IPS-NIHi7 (cell line): Measurements from ENCODE around the gene C2CD4A.
A peak's percentile ranks its signal among the peaks of the same experiment; 100 is the strongest.

Experiments
- DNase-seq: peaks from one replicate; pipeline ENCODE4 v3.0.0; 2012; ENCODE audit warnings: mixed read lengths; ENCODE audit errors: extremely low spot score

Gene C2CD4A

DNA sequence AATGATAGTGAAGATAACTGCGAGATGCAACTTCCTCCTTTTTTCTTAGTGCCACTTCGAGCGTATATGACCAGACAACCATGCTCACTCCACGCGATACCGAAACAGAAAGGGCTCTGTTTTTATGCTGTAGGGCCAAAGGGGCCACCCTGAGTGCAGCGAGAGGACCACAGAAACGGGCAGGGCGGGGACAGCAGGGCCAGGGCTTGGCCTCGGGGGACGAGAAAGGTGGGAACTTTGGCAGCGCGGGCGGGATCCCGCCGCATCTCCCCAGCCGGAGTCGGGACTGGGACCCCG is 7.0 kb upstream of the C2CD4A start:
- DNase-seq = no peak

DNA sequence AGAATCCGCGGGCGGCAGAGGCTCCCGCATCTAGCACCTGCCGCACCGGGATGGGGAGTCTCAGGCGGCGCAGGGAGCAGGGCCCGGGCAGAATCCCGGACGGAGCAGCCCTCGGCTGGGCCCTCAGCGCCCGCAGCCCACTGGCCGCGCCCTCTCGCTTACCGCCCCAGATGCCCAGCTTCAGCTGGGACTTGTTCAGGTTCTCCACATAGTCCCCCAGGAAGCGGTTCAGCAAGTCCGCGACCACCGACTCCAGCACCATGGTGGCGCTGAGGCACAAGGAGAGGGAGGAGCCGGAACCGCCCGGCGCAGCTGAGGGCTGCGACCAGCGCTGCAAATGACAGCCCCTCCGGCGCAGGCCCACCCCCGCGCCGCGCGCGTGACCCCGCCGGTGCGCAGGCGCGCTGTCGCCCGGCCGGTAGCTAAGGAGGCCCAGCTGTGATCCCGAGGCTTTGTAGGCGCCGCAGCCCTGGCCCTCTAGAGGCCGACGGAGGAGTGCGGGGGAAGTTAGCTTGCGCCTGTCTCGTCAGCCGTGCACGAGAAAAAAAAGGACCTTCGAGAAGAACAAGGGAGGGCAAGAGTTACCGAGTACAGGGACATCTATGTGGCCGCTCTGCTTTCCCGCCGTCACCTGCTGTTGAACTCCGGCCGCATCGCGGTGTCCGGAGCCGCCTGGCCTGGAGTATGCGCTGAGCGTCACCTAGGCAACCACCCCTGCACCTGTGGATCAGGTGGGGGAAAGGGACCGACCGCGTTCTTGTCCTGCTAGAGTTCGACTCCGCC is 6.5 kb upstream of the C2CD4A start, which contains the start of gene VPS13C:
Gene VPS13C (minus strand): TSS at position 335 of the 783 bp plus-strand sequence. CDS start 73 bp downstream, at position 262.
- DNase-seq = peak; percentile 94

DNA sequence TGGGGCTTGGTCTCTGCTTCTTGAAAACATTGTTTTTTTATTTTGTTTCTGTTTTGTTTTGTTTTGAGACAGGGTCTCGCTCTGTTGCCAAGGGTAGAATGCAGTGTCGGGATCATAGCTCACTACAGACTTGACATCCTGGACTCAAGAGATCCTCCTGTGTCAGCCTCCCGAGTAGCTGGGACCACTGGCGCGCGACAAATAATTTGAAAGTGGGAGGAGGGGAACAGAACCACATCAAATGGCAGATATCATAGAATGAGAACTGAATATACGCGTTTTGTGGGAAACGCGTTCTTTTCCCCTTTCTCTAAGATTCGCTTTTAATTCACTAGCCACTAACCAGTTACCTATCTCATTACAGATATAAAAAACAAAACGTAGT is 5.9 kb upstream of the C2CD4A start:
- DNase-seq = no peak

DNA sequence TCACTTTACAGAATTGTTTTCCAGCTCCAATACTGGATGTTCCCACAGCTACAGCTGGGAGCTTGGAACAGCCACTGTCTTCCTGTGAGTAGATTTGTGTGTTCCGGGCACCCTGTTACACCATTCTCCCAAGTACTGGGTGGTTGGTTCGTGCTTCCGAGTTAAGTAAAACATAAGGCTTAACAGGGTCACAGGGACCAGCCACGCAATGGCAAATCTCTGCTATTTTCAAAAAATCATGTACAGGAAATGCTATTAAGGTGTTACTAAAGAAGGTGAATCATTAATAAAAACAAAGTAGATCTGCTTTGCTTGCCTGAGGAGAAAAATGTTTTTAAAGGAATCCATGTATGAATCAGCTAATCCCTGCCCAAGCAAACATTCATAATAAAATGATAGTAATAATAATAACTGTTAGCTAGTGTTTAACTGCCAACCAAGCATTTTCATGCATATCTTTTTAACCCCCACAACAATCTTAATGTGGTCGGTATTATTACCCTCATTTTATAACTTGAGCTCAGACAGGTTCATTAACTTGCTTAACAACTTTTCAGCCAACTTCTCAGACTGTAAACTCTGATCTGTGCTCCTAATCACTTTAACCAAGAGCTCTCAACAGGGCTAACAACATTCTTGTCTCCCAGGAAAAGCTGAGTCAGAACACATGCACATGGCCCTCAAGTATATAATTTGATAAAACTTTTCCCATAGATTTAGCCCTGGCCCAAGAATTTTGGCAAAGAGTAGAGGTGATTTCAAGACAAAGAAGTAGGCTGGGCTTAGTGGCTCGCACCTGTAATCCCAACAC is 2.7 kb upstream of the C2CD4A start:
- DNase-seq = no peak

DNA sequence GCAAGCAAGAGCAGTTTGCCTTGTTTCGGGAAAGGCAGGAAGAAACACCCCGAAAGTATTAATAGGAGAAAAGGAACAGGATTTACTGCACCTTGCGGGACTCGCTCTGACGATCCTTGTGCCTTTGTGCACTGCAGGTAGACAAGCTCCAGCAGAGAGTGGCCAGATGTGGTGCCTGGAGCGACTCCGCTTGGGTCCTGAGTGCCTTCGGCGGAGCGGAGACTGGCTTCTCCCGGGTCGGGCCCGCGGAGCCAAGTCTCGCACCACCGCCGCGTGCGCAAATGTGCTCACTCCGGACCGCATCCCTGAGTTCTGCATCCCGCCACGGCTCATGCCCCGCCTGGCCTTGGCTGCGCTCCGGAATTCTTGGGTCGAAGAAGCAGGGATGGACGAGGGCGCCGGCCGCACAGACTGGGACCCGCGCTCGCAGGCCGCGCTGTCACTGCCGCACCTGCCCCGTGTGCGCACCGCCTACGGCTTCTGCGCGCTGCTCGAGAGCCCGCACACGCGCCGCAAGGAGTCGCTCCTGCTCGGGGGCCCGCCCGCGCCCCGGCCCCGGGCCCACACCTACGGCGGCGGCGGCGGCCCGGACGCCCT is 769 bp downstream of the C2CD4A start:
- DNase-seq = peak; percentile 15

DNA sequence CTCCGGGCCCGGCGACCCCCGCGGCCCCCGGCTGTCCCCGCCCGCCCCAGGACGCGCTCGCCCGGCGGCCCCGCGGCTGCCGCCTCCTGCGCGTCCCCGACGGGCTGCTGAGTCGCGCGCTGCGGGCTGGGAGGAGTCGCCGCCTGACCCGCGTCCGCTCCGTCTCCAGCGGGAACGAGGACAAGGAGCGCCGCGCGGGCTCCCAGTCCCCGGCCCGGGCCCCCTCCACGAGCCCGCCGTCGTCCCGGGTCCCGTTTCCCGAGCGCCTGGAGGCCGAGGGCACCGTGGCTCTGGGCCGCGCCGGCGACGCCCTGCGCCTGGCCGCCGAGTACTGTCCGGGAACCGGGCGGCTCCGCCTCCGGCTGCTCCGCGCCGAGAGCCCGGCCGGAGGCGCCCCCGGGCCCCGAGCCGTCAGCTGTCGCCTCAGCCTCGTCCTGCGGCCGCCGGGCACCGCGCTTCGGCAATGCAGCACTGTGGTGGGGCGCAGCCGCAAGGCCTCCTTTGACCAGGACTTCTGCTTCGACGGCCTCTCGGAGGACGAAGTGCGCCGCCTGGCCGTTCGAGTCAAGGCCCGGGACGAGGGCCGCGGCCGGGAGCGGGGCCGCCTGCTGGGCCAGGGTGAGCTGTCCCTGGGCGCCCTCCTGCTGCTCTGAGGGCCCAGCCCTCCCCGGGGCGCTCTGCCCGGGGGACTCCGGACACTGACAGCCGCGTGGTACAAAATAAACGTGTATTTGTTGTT is 1.5 kb downstream of the C2CD4A start:
- DNase-seq = peak; percentile 44

DNA sequence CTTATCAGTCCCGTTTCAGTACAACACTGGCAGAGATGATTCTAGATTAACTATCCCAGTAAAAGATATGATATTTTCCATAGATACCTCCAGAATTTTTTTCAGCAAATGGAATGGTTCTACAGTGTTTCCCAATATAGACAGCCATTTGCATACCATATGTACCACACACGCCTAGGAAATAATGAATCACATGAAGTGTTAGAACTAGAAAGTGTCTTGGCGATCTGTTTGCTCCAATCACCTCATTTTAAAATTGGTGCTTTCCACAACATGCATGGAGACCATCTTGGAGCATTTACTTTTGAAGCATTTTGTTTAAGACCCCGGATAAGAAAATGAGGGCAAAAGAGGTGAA is 2.0 kb downstream of the C2CD4A start:
- DNase-seq = no peak

DNA sequence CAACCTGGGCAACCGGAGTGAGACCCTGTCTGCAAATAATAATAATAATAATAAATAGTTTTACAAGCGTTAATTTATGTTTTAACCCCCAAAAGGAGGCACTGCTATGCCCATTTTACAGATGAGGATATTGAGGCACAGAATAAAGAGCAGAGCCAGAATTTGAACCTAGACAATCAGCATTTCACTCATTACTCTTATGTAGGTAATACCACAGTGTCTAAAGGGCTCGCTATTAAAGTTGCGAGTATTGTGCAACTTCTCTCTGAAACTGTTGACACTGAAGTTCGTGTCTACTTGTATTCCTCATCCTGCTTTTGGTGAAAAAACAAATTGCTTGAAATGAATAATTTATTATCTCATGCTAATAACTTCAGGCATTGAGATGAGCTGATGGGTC is 2.8 kb downstream of the C2CD4A start:
- no peak for DNase-seq

DNA sequence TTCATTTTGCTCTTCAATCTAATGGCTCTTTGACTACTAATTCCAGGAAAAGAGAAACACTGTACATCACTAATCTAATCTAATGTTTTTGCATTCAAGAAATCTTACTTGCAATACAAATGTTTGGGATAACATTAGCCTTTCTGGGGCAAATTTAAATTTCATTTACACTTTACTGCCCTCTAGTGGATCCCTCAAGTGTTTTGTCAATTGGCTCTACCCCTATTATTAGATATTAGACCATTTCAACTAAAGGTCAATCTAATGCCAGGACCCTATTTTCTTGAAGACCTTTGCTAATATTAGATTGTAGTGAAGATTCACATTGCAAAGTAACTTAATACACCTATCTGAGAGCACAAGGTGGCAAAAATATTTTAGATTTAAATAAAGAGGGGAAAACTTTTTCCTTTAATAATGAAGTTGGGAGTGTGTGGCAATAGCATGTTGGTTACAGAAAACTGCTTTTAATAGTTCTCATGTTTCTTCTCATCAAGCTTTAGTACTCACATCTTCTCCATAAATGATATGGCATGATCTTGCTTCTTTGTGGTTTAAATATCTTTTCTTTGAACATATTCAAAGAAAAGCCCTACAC is 5.0 kb downstream of the C2CD4A start:
- no peak for DNase-seq

DNA sequence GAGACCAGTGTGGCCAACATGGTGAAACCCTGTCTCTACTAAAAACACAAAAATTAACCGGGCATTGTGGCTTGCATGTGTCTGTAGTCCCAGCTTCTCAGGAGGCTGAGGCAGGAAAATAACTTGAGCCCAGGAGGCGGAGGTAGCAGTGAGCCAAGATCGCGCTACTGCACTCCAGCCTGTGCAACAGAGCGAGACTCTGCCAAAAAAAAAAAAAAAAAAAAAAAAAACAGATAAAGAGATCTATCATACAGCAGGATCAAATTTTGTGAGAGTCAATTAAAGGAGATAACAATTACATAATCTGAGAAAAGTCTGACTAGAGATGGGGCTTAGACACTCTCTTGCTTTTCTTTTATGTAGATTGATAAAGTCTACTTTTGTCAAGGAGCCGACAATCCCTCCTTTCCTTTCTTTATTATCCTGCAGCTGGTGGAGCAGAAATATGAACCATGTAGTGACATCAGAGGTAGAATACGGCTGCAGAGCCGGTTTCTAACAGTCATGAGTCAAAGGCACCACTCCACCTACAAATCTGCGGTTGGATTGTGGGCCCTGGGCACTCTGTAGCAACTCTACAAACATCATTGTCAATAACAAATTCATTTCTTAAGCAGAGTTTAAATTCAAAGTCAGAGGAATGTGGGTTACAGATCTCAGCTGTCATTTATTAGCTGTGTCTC is 9.0 kb downstream of the C2CD4A start:
- DNase-seq = no peak

DNA sequence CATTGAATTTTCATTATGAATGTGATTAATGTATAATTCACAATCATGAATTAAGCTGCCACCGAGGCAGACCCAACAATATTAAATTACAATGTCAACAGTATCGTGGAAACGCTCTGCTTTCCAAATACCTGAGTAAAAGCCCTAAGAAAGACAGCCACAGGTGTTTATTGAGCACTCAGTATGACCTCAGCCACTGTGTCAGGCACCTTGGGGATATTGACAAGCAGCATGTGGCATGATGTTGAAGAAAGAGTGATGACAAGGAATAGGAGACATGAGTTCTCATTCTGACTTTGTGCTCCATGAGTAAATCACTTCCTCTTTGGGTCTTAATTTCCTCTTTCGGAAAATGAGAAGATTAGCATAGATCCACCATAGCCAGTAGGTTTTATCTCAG is 12.8 kb downstream of the C2CD4A start:
- no peak for DNase-seq

DNA sequence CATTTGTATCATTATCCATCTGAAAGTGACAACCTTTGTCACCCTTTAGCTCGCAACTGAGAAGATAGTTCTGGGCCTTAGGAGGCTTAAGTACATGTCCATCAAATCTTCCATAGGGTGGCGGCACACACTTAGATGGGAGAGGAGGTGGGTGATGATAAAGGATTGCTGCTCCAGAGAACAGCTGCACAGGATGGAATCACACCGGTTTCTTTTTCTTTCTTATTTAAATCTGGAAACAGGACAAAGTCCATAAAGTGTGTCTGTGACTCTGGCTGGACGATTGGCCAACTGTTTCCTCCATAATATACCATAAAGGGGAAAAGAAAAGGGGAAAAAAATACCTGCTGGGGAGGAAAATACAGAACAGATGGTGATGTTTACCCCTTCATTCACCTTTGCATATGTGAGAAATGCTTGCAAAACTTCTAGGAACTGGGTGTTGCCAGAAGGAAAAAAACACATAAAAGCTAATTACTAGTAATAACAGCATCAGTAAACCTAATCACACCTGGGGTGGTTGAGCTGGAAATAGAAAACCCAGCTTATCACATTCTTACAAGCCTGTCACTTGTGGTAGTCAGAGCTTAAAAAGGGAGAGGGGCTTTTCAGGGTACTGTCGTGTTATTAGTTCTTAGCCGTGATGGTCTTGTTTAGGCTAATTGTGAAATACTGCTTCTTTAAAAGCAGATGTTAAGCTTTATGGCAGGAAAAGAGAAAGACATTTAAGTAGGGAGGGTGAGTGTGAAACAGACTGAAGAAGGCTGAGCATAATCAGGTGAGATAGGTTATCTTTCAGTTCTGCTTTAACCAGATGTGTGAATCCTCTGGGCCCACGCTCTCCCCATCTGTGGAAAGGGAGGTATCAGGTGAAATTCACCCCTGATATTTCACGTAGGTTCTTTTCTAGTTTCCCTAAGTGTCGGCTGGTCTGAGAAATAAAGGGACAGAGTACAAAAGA is 16.7 kb downstream of the C2CD4A start:
- DNase-seq = no peak

DNA sequence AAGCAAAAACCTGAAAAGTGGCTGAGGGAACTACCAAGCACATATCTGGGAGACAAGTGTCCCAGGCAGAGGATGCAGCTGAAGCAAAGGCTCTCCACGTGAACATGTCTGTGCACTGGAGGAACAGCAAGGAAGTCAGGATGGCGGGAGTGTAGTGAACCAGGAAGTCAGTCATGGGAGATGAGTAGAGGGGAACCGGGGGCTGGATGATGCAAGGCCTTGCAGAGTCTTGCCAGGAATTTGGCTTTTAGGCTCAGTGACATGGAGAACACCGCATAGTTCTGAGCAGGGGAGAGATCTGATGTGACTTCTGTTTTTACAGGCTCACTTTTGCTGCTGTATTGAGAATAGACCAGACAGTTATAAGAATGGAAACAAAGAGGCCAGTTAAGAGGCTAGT is 19.0 kb downstream of the C2CD4A start:
- no peak for DNase-seq

DNA sequence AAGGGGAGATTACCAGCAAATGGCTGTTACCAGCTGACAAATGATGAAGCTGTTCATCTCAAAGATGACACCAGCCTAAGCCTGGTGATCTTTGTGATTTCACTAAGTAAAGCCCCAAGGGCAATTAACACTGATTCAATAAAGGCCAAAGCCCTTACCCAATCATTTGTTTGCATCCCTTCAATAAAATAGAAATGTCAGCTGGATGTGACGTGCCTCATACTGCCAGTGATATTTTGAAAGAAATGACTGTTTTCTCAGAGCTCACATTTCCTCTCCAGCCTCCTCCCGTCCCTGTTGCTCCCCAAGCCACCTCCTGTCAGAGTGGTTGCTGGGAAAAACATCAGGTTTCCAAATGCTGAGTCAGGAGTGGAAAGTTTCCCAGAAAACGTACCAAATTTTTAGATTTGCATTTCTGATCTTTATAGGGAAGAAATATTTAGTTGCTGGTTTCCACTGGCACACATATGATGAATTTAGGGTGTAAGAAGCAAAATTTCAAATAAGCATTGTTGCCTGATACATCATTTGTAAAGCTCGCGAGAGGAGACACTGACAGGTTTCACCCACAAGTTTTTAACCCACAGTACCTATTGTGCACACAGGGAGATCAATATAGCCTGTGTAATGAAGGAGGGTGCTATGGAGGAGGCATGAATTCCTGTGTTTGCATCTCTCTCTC is 21.0 kb downstream of the C2CD4A start:
- no peak for DNase-seq

DNA sequence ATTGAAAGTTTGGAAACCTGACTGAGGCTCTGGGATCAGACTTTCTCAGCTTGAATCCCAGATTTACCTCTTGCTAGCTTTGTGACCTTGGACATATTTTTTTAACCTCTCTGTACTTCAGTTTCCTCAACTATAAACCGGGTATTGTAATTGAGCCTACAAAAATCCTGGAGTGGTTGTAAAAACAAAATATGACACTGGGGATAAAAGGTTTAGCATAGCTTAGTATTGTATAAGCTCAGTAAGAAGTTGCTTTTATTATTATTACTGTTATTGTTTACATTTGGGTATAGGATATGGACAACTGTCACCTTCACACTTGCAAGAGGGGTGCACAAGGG is 21.5 kb downstream of the C2CD4A start:
- DNase-seq = no peak

DNA sequence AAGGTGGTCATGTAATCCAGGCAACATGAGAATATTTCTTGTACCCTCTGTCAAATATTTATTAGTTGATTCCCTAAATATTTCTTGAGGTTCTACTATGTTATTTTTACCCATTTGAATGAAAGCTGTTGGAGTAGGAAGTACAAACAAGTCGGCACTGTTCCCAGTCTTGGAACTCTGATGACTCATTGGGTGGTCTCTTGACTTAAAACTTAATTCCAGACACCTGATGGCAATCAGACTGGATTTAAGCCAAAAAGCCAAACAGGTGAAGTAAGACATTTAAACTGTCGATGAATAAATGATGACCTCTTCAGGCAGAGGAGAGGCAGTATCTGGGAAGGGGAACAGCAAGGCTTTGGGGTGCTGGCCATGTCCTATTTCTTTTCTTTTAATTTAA is 22.8 kb downstream of the C2CD4A start:
- DNase-seq = no peak

DNA sequence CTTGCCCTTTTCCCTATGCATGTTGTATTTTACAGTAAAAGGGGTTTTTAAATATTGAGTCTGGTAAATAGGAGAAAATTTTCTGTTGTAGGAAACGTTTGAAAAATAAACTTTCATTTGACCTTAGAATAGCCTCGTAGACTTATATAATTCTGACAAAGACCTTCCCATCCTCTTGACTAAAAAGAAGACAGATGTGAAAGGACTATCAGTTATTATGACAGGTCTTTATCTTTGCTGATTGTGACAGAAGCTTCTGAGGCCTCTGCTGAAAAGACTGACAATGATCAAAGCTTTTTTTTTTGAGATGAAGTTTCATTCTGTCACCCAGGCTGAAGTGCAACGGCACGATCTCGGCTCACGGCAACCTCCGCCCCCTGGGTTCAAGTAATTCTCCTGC is 24.2 kb downstream of the C2CD4A start:
- no peak for DNase-seq

DNA sequence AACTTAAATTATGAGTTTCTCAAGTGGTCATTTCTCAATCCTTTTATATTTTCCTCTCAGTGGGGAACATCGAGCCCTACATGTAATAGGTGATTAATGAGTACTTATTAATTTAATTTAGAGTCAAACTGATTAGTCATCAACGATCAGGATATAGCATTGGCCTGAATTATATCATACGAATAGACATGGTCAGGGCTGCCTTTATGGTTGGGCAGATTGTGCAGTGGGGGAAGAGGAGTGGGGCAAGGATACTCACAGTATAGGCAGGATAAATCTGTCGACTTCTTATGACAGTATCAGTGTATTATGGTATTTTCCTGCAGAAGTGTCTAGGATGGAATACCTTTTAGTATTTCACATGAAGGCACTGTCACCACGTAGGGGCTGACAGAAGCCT is 27.0 kb downstream of the C2CD4A start:
- DNase-seq = no peak

DNA sequence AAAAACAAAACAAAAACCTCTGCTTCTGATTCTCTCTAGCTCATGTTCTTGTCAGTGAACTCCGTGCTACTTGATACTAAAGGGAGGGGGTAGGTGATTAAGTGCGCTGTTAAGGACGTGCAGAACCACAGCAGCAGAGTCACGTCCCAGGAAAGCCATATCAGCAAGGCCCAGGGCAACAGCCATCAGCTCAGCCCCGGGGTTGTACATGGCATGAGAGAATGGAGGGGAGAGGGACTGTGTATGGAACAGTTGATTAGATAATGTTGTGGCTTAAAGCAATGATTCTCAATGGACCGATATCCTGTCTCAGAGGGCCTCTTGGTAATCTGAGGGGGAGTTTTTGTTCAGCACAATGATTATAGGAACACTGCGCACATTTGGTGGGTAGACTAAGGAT is 27.6 kb downstream of the C2CD4A start:
- DNase-seq = no peak

DNA sequence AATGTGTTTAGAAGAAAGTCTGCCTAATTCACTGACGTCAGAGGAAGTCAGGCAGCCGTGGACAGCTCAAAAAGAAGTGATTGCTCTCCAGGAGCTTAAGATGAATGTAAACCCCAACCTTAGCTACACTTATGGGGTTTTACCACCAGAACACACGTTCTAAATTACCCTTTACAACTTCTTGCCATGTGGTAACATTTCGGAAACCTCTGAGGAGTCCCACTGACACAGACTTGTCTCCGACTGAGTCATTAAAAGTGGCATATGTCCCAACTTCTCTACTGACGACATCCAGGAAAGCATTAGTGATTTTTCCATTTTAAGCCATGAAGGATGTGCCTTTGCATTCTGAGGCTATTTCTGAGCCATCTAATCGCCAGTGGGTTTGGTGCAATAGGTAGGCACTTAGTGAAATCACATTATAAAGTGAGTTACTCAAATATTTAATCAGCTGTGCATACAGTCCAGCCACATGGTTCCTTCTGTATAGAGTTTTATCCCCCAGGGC is 32.4 kb downstream of the C2CD4A start:
- DNase-seq = no peak
